ENCODE results near the gene DAAM1.

DAAM1 gene

DNA sequence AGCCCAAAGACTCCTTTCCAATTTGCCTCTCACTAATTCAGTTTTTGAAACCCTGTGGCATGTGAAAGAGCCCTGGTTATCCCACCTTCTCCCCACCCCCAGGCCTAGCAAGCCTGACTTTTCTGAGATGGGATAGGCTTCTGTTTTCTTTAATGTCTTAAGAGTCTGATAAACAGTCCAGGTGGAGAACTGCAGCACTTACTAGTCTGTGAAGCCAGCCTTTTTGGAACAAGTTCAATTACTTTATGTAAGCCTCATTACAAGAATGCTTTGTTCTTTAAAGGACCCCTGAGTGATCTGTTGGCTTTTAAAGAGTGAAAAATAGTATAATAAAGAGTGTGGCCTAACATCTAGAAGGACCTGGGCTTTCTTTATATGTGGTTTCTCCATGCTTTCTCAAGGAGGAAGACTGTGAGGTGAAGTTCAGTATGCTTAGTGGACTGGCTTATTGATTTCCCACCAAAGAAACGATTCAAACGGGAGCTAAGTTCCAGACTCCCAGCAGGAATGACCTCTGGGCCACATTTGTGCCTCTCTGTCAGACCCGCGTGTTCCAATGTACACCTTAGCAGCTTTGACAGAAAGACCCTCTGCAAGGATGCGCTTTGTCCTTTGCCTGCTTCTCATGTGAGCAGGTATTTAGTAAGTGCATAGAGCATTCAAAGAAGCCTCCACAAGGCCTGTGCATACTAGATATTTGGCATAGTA, 129.5 kb downstream of the DAAM1 start:
- H3K27ac ChIP-seq, result no peak overlapping the region
- DNase-seq (ENCODE audit: low spot score), result no peak
- TF ChIP-seq, protein P1, sequence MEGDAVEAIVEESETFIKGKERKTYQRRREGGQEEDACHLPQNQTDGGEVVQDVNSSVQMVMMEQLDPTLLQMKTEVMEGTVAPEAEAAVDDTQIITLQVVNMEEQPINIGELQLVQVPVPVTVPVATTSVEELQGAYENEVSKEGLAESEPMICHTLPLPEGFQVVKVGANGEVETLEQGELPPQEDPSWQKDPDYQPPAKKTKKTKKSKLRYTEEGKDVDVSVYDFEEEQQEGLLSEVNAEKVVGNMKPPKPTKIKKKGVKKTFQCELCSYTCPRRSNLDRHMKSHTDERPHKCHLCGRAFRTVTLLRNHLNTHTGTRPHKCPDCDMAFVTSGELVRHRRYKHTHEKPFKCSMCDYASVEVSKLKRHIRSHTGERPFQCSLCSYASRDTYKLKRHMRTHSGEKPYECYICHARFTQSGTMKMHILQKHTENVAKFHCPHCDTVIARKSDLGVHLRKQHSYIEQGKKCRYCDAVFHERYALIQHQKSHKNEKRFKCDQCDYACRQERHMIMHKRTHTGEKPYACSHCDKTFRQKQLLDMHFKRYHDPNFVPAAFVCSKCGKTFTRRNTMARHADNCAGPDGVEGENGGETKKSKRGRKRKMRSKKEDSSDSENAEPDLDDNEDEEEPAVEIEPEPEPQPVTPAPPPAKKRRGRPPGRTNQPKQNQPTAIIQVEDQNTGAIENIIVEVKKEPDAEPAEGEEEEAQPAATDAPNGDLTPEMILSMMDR (conservative IDR thresholded peaks at IDR 0.05; ENCODE audit: low read depth), result no peak
- ChIA-PET CTCF (no interaction called here), POLR2A (ENCODE audit: low non-redundant PET) (no interaction called here)

DNA sequence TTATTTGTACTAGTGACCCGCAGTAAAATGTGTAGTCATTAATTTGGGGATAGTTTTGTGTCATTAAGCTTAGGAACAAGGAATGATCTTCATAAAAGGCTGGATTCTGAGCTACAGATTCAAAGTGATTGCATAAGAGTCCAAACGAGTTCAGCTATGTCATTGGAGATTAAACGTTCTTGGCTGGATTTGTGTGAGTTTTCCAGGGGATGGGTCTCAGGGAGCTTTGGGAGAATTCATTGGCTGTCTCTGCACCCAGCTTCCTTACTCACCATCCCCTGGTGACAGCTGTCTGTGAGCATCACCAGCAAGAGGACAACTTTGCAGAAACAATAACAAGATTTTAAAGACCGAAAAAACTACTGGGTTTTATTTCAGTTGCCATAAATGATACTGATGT, 130.4 kb downstream of the DAAM1 start:
- no peak overlapping the region for H3K27ac ChIP-seq
- ChIA-PET POLR2A (ENCODE audit: low non-redundant PET) (no interaction called here), CTCF (interaction anchor here (0.6 to 1.4 kb wide), 3 partner anchors 11 to 125 kb away, joined by 3 to 5 read pairs (median 3); no protein-coding TSS in a partner anchor)
- TF ChIP-seq, protein P1 (conservative IDR thresholded peaks at IDR 0.05; ENCODE audit: low read depth), result no peak
- DNase-seq (ENCODE audit: low spot score), result no peak

DNA sequence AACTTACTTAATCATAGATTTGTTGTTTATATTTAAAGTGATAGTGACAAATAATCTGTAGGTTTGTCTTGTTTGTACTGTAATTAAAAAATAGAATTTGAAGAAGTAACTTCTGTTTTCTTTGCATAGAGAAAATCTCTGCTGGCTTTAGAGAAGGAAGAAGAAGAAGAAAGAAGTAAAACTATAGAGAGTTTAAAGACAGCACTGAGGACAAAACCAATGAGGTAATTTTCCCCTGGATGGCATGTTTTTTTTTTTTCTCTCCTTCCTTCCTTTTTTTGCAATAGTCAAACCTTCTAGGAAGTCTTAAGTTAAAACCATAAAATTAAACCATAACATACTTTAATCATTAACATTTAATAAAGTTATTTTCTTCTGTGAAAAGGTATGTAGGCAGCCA, 131.9 kb downstream of the DAAM1 start:
- POLR2A ChIA-PET (ENCODE audit: low non-redundant PET), result no interaction called here

DNA sequence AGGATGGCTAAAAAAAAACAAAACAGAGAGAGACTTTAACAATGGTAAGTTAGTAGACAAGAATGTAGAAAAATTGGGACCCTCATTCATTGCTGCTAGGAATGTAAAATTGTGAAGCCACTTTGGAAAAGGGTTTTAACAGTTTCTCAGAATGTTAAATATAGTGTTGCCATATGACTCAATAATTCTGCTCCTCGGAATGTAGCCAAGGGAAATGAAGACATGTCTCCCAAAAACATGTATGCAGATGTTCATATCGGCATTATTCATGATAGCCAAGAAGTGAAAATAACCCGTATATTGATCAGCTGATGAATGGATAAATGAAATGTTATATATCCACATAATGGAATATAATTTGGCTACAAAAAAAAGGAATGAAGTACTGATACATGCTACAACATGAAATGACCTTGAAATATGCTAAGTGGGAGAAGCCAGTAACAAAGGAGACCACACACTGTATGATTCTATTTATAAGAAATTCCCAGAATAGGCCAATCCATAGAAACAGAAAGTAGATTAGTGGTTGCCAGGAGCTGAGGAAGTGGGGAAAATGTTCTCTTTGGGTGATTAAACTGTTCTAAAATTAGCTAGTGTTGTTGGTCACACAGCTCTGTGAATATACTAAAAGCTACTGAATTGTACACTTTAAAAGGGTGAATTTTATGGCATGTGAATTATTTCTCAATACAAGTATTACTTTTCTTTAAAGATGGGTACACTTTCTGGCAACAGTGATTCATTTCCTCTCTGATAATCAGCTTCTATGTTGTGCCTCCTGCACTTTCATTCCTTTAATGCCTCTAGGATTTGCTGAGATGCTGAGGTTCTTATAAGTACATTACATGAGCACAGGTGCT, 132.5 kb downstream of the DAAM1 start:
- no peak overlapping the region for H3K27ac ChIP-seq
- CTCF ChIA-PET, result interaction anchor here (0.6 kb wide), 1 partner anchor 893 kb away, joined by 3 read pairs; the partner anchor contains the start of genes KIAA0586 and TIMM9
- peak; percentile 32 for DNase-seq (ENCODE audit: low spot score)
- TF ChIP-seq, protein P1 (conservative IDR thresholded peaks at IDR 0.05; ENCODE audit: low read depth), result no peak
- POLR2A ChIA-PET (ENCODE audit: low non-redundant PET), result no interaction called here

More for the DNA sequence above, 131.9 kb downstream of the DAAM1 start:
- CTCF ChIA-PET, result no interaction called here
- no peak overlapping the region for H3K27ac ChIP-seq
- TF ChIP-seq, protein P1 (conservative IDR thresholded peaks at IDR 0.05; ENCODE audit: low read depth), result no peak
- DNase-seq (ENCODE audit: low spot score), result no peak

DNA sequence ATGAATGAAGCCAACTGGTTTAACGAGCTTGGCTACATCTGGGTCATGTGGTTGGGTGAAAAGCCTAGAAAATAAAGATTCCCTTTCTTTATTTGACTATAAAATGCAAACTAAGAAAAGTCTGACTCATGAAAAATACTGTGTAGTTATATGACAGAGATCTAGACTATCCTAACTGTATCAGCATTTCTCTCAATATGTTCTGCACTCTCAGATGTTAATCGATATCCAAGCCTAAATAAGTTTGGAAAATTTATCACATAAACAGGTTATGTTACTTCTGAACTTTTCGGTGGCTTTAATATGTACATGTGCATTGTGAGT, 133.1 kb downstream of the DAAM1 start:
- DNase-seq (ENCODE audit: low spot score), result no peak
- POLR2A ChIA-PET (ENCODE audit: low non-redundant PET), result no interaction called here
- TF ChIP-seq, protein P1 (conservative IDR thresholded peaks at IDR 0.05; ENCODE audit: low read depth), result no peak
- CTCF ChIA-PET, result interaction anchor here (0.6 kb wide), 1 partner anchor 894 kb away, joined by 3 read pairs; the partner anchor contains the start of genes KIAA0586 and TIMM9
- H3K27ac ChIP-seq, result no peak overlapping the region

DNA sequence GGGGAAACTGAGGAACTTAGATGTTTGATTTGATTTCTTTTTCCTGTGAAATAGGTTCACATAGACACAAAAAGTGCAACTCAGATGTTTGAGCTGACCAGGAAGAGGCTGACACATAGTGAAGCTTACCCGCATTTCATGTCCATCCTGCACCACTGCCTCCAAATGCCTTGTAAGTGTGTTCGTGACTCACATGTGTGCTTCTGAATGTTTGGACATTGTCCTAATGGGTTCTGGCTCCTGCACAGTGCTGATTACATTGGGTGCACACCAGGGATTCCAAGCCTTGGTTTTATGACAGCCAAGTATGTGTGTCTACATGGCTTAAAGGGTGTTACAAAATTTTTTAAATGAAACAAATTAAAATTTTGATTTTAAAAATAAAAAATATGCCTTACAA, 137.4 kb downstream of the DAAM1 start:
- ChIA-PET POLR2A (ENCODE audit: low non-redundant PET) (no interaction called here), CTCF (no interaction called here)
- TF ChIP-seq, protein P1 (conservative IDR thresholded peaks at IDR 0.05; ENCODE audit: low read depth), result no peak
- no peak for DNase-seq (ENCODE audit: low spot score)
- no peak overlapping the region for H3K27ac ChIP-seq
